ENCODE data around the gene PRKAG2. TPM values are rescaled to one million over a fixed set of nuclear protein-coding genes. Genes with fewer than 3 reads are reported as not detected.

PRKAG2 gene
- total and polyA plus RNA-seq, 5 experiments from 2014 or later: 29.5 to 63.5 (median 34.1) TPM

DNA sequence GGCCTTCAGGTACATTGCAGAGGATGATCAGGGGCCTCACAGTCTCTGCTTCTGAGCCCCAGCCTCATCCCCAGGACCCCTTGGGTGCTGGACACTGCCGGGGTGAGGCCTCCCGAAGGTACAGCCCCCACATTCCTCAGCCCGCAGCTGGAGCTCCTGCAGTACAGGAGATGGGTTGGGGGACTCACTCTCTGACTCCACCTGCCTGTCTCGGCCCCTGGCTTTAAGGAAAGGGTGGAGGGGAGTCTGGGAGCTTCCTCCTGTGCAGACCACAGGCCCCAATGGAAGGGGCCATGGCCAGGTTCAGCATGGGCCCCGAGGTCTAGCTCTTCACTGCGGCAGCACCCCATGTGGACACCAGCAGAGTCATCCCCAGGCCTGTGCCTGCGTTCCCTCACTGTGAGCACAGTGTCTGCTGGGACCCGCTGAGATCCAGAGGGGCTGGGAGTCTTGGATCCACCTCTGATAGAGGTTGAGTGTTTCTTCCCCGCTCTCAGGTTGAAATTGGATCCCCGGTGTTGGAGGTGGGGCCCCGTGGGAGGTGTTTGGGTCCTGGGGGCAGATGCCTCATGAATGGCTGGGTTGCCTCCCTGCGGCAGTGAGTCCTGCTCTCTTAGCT, 99.9 kb downstream of the PRKAG2 start:
- Mint-ChIP-seq H3K4me1 (peaks cover 2 to 43% (median 14%) of the 10 kb centered on the region in 4 donors), H3K36me3 (peaks cover 0 to 22% (median 16%) of the 10 kb centered on the region in 3 donors), H3K4me3 (no peak overlapping the region), H3K9me3 (no peaks in the 10 kb centered on the region), H3K27me3 (no peaks in the 10 kb centered on the region), H3K27ac (peak overlapping the region in 3 of 10 donors; percentile 33 to 78 (median 43))
- POLR2A ChIA-PET: interaction anchor here (1.8 kb wide), 1 partner anchor 13 kb away, joined by 4 read pairs; no protein-coding TSS in a partner anchor
- ATAC-seq (no peak), DNase-seq (no peak)

DNA sequence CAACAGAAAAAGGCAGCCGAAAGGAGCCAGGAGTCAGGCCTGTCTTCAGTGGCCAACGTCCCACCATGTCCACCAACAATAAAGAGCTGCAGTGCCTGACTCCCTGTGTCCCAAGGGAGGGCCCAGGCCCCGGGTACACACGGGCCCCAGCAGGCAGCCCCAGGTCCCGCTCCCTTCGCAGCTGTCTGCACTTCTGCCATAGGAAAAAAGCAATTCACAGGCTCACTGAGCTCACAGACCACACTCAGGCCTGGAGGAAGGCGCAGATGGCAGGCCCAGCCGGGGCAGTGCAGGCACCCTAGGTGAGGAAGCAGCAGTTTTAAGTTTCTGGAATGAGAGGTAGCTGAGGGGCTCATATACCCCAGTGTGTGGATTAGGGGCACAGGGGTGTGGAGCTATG, 100.5 kb downstream of the PRKAG2 start:
- ATAC-seq: no peak
- DNase-seq: no peak
- Mint-ChIP-seq H3K4me3 (no peak overlapping the region), H3K27me3 (no peaks in the 10 kb centered on the region), H3K27ac (peak overlapping the region in 2 of 10 donors; percentile 37 to 78), H3K4me1 (peaks cover 5 to 45% (median 17%) of the 10 kb centered on the region in 4 donors), H3K36me3 (peaks cover 0 to 22% (median 18%) of the 10 kb centered on the region in 3 donors), H3K9me3 (no peaks in the 10 kb centered on the region)
- POLR2A ChIA-PET: interaction anchor here (1.8 kb wide), 1 partner anchor 12 kb away, joined by 4 read pairs; no protein-coding TSS in a partner anchor

DNA sequence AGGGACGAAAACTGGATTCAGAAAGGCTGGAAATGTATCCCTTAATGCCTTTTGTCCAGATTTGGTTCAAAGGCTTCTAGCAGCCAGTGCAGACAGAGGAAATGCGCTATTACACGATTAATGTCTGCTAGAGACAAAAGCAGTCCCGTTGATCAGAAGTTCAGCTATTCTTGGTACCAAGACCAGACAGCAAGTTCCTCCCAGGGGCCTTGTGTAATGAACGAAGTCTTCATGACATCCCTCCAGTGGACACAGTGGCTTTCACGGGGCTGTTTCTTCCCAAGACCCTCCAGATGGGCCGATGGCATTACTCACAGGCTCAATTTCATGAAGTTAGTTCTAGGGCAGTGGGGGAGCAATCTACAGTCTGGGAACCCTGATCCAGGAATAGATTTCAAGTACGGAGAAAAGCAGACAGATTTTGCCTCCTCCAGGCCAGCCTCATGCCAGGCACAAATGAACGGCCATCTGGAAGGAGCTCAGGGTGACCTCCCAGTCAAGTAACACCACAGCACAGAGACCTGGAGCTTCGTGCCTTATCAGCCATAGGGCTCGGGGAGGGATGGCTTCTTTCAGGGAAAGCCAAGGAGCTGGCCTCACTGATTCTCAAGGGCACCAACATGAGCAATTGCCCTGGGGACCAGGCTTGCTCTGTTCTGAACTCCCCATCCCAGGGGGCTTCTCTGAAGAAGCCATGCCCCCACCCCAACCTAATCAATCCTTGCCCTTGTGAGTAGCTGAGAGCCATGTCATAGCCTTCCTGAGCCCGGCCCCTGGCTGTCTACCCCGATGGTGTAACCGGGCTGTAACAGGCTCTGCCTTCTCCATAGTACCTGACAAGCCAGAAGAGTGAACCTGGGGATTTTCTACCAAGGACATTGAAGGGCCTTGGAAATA, 101.1 kb downstream of the PRKAG2 start:
- peaks cover 0 to 20% (median 18%) of the 10 kb centered on the region in 3 donors for H3K36me3 Mint-ChIP-seq
- H3K27ac Mint-ChIP-seq: peak overlapping the region in 3 of 10 donors; percentile 43 to 78 (median 53)
- POLR2A ChIA-PET: interaction anchor here (0.8 to 1.8 kb wide), 2 partner anchors 12 to 99 kb away, joined by 3 to 4 read pairs; no protein-coding TSS in a partner anchor
- H3K9me3 Mint-ChIP-seq: no peaks in the 10 kb centered on the region
- DNase-seq: no peak
- no peak for ATAC-seq
- no peak overlapping the region for H3K4me3 Mint-ChIP-seq
- no peaks in the 10 kb centered on the region for H3K27me3 Mint-ChIP-seq
- H3K4me1 Mint-ChIP-seq: peaks cover 9 to 51% (median 21%) of the 10 kb centered on the region in 4 donors

GRCh38 chr7:151774951-151775350, 102.0 kb downstream of the PRKAG2 start:
- POLR2A ChIA-PET: interaction anchor here (0.8 kb wide), 1 partner anchor 100 kb away, joined by 3 read pairs; no protein-coding TSS in a partner anchor
- Mint-ChIP-seq H3K27me3 (no peaks in the 10 kb centered on the region), H3K36me3 (peaks cover 0 to 17% (median 9%) of the 10 kb centered on the region in 3 donors), H3K4me1 (peaks cover 17 to 56% (median 27%) of the 10 kb centered on the region in 4 donors), H3K9me3 (no peaks in the 10 kb centered on the region), H3K4me3 (no peak overlapping the region), H3K27ac (peak overlapping the region in 3 of 10 donors; percentile 5 to 56 (median 51))
- DNase-seq (no peak), ATAC-seq (no peak)

DNA sequence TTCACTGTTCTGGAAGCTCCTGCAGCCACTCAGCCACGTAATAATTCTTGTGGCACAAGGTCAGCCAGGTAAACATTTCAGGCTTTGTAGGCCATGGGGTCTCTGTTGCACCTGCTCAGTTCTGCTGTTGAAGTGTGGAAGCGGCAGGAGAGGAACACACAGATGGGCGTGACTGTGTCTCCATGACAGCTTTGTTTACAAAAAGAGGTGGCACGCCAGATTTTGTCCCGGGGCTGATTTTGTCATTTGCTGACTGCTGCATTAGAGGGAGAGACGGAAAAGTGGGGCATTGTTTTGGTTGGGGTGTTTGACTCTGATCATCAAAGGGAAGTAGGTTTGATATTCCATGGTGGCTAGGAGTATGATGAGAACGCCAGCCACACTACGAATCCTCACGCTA, 103.1 kb downstream of the PRKAG2 start:
- no peak for DNase-seq
- Mint-ChIP-seq H3K9me3 (no peaks in the 10 kb centered on the region), H3K4me1 (peaks cover 29 to 64% (median 36%) of the 10 kb centered on the region in 4 donors), H3K27me3 (no peaks in the 10 kb centered on the region), H3K4me3 (no peak overlapping the region), H3K36me3 (peaks cover 0 to 15% (median 4%) of the 10 kb centered on the region in 3 donors), H3K27ac (peak overlapping the region in 8 of 10 donors; percentile 16 to 72 (median 46))
- ATAC-seq: no peak
- POLR2A ChIA-PET: interaction anchor here (1.2 kb wide), 1 partner anchor 103 kb away, joined by 3 read pairs; the partner anchor contains the start of gene PRKAG2

DNA sequence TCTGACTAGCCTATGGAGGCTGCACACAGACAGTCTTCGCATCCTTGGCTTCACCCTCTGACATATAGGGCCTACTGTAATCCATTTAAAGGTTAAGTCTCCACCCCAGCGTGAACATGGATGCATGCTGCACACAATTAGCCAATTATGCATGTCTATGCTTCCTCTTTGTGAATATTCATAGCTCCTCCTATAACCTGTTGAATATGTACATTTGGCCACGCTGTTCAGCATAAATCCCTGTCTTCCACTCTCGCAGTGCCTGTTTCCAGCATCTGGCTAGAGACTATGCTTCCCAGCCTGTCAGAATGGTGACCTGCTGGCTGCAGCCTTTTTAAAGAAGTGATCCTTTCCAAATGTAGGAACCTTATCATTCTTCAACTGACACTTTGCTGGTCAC, 106.7 kb downstream of the PRKAG2 start:
- DNase-seq (no peak), ATAC-seq (no peak)
- peaks cover 0 to 8% (median 4%) of the 10 kb centered on the region in 3 donors for H3K36me3 Mint-ChIP-seq
- H3K4me3 Mint-ChIP-seq: peak overlapping the region; percentile 69 to 95 (median 86)
- no peaks in the 10 kb centered on the region for H3K27me3 Mint-ChIP-seq
- H3K9me3 Mint-ChIP-seq: no peaks in the 10 kb centered on the region
- POLR2A ChIA-PET: interaction anchor here (1.6 to 2.4 kb wide), 3 partner anchors 12 to 106 kb away, joined by 6 to 10 read pairs (median 10); partner anchors contain the start of gene PRKAG2
- H3K27ac Mint-ChIP-seq: peak overlapping the region; percentile 90 to 99 (median 98)
- H3K4me1 Mint-ChIP-seq: peaks cover 42 to 86% (median 67%) of the 10 kb centered on the region in 4 donors

GRCh38 chr7:151769188-151769821, 107.6 kb downstream of the PRKAG2 start:
- peaks cover 46 to 91% (median 74%) of the 10 kb centered on the region in 4 donors for H3K4me1 Mint-ChIP-seq
- ATAC-seq (peak; percentile 90 to 92), DNase-seq (peak in 9 of 10 donors; percentile 23 to 88 (median 76))
- H3K4me3 Mint-ChIP-seq: peak overlapping the region; percentile 69 to 95 (median 86)
- no peaks in the 10 kb centered on the region for H3K27me3 Mint-ChIP-seq
- H3K27ac Mint-ChIP-seq: peak overlapping the region; percentile 90 to 99 (median 98)
- POLR2A ChIA-PET: interaction anchor here (1.2 to 2.4 kb wide), 6 partner anchors 11 to 137 kb away, joined by 3 to 10 read pairs (median 6); partner anchors contain the start of gene PRKAG2
- H3K9me3 Mint-ChIP-seq: no peaks in the 10 kb centered on the region
- peaks cover 0 to 12% (median 4%) of the 10 kb centered on the region in 3 donors for H3K36me3 Mint-ChIP-seq

DNA sequence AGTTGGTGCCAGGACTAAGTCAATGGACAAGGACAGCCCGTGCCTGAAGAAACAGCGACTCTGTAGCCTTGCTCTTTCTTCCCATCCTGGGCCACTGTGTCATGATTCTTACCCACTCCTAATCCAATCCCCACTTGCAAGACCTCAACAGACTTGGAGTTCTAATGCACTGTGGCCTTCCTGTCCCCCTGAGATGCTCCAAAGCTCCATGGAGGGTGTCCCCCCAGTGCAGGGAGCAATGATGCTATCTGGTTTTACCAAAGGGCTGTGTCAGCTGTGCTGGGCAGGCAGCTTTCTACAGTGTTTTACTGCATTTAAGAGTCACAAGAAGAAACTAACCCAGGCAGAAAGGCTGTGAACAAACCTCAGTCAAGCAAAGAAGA, 108.1 kb downstream of the PRKAG2 start:
- ATAC-seq (no peak), DNase-seq (no peak)
- Mint-ChIP-seq H3K27me3 (no peaks in the 10 kb centered on the region), H3K36me3 (peaks cover 0 to 12% (median 3%) of the 10 kb centered on the region in 3 donors), H3K4me3 (peak overlapping the region; percentile 69 to 95 (median 86)), H3K4me1 (peaks cover 44 to 92% (median 76%) of the 10 kb centered on the region in 4 donors), H3K27ac (peak overlapping the region; percentile 90 to 99 (median 98)), H3K9me3 (no peaks in the 10 kb centered on the region)
- POLR2A ChIA-PET: interaction anchor here (1.2 to 2.4 kb wide), 5 partner anchors 10 to 136 kb away, joined by 3 to 10 read pairs (median 6); partner anchors contain the start of gene PRKAG2

GRCh38 chr7:151767557-151767956, 109.4 kb downstream of the PRKAG2 start:
- peak overlapping the region; percentile 90 to 99 (median 98) for H3K27ac Mint-ChIP-seq
- POLR2A ChIA-PET: interaction anchor here (0.6 to 0.7 kb wide), 2 partner anchors 14 to 168 kb away, joined by 3 read pairs; no protein-coding TSS in a partner anchor
- DNase-seq (no peak), ATAC-seq (no peak)
- no peaks in the 10 kb centered on the region for H3K27me3 Mint-ChIP-seq
- H3K36me3 Mint-ChIP-seq: peaks cover 0 to 12% (median 4%) of the 10 kb centered on the region in 3 donors
- peaks cover 47 to 97% (median 79%) of the 10 kb centered on the region in 4 donors for H3K4me1 Mint-ChIP-seq
- no peaks in the 10 kb centered on the region for H3K9me3 Mint-ChIP-seq
- peak overlapping the region in 9 of 10 donors; percentile 15 to 95 (median 69) for H3K4me3 Mint-ChIP-seq

DNA sequence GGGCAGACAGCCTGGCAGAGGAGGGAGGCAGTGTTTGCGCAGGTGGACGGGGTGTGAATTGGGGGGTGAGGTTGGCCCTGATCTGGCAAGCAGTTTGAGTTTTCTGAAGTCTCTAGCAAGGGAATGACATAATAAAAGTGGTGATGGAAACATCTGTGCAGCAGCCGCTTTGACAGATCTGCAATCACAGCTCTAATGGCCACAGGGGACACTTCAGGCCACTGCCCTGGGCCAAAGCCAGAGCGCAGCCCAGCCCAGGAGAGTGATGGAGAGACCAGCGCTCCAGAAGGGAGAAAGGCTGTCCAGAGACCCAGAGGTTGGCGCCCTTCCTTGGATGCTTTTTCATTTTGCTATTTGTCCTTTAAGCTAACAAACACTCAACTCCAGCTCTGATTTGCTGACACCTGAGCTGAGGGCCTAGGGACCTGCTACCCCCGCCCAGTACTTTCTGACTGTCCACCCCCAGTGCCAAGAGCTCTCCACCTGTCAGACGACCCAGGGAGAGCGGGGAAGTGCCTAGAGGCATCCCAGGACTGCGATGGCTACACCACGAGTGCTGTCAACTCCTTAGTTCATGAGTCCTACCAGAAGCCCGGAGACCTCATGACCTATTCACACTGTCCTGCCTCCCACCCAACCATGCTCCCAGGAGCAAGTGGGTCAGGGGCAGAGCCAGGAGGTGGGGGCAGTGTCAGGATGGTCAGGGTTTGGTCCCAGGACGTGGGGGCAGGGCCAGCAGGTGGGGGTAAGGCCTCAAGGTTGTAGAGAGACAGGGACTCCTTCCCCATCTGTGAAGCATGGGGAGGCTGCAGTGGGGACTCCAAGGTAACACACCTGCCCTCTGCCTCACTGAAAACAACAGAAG, 112.6 kb downstream of the PRKAG2 start:
- H3K27me3 Mint-ChIP-seq: no peaks in the 10 kb centered on the region
- peaks cover 34 to 80% (median 60%) of the 10 kb centered on the region in 4 donors for H3K4me1 Mint-ChIP-seq
- DNase-seq (no peak), ATAC-seq (no peak)
- no peaks in the 10 kb centered on the region for H3K9me3 Mint-ChIP-seq
- no peak overlapping the region for H3K4me3 Mint-ChIP-seq
- H3K27ac Mint-ChIP-seq: peak overlapping the region in 8 of 10 donors; percentile 43 to 99 (median 70)
- POLR2A ChIA-PET: interaction anchor here (0.9 to 1.1 kb wide), 2 partner anchors 12 to 13 kb away, joined by 3 to 4 read pairs; no protein-coding TSS in a partner anchor
- H3K36me3 Mint-ChIP-seq: peaks cover 0 to 8% (median 4%) of the 10 kb centered on the region in 3 donors
